ENCODE data around the gene RIN3. TPM values are rescaled to one million over a fixed set of nuclear protein-coding genes. Genes with fewer than 3 reads are reported as not detected.
"Not testable (repeated sequence)": the region's sequence is repeated elsewhere in the genome, so short reads cannot be mapped to it uniquely, and the experiment has no call there.

RIN3 gene
- total RNA-seq, 1 donor from 2014 or later = 33.0 TPM

- intact Hi-C loops (cut with micrococcal nuclease) = no loop called here
Observed at GRCh38 chr14:92527721-92528120, 14.1 kb downstream of the RIN3 start.

DNA sequence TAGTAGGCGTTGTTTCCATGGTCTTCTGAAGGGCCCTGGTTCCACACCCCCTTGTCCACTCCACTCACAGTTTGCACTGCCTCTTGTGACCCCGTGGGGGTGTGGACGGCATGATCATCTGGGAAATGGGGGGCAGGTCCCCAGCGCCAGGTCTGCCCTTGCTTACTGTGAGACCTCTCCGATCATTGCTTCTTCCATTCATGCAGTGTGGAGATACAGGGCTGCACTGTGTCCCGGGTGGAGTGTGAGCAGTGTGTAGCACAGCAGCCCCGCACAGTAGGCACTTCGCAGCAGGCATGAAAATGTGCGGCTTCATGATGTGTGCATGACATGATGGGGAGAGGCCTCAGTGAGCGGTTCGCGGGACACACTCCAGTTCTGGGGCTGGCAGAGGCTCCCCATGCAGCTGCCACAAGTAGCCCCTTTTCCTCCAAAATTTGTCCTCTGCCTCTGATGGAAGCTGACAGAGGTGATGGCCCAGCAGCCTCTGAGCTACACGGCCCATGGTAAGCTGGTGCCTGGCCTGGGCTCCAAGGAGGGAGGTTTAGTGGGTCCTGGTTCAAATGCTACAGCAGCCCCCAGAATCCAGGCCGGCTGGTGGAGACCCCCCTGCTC lies 15.0 kb downstream of the RIN3 start:
- intact Hi-C loops (cut with micrococcal nuclease) = no loop called here

- intact Hi-C loops (cut with micrococcal nuclease) = no loop called here
Observed at GRCh38 chr14:92529903-92530302, 16.3 kb downstream of the RIN3 start.

DNA sequence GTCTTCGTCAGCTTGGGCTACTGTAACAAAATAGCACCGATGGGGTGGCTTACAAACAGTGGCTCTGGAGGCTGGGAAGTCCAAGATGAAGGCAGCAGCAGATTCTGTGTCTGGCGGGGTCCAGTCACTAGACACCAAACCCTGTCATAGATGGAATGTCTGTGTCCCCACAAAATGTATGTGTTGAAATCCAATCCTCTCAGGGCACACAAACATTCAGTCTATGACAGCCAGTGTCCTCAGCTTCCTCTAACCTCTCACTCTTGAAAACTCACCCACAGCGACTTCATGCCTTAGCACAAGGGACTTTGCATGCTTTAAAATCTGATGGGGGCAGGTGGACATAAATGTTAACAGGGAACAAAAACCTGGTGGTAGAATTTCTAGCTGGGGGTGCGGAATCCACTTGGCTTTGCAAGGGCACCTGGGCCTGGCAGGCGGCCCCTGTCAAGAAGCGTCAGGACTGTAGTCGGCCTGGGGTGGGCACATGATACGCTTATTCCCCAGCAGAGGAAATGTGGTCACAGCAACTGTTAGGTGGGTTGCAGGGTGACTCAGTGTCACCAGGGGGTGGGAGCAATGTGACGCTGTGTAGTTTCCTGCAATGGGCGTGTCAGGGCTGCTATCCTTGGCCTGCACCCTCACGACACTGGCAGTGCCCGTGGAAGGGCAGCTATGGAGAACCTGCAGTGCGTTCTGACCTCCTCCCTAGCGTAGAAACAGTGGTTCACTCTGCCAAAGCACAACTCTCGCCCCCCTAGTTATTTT lies 17.7 kb downstream of the RIN3 start:
- intact Hi-C loops (cut with micrococcal nuclease) = no loop called here

- intact Hi-C loops (cut with micrococcal nuclease) = no loop called here
Observed at GRCh38 chr14:92532490-92533163, 19.0 kb downstream of the RIN3 start.

- intact Hi-C loops (cut with micrococcal nuclease) = no loop called here
Observed at GRCh38 chr14:92534932-92535643, 21.5 kb downstream of the RIN3 start.

DNA sequence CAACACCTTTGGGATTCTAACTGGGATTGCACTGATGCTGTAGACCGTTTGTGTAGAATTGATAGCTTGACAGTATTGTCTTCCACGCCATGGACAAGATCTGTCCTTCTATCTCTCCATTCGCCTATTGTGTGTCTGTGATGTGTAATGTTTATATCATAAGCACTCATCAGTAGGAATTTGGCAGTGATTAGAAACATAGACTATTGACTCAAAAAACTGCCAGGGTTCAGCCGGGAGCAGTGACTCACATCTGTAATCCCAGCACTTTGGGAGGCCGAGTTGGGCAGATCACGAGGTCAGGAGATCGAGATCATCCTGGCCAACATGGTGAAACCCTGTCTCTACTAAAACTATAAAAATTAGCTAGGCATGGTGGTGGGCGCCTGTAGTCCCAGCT lies 22.6 kb downstream of the RIN3 start:
- intact Hi-C loops (cut with micrococcal nuclease) = not testable (repeated sequence)

DNA sequence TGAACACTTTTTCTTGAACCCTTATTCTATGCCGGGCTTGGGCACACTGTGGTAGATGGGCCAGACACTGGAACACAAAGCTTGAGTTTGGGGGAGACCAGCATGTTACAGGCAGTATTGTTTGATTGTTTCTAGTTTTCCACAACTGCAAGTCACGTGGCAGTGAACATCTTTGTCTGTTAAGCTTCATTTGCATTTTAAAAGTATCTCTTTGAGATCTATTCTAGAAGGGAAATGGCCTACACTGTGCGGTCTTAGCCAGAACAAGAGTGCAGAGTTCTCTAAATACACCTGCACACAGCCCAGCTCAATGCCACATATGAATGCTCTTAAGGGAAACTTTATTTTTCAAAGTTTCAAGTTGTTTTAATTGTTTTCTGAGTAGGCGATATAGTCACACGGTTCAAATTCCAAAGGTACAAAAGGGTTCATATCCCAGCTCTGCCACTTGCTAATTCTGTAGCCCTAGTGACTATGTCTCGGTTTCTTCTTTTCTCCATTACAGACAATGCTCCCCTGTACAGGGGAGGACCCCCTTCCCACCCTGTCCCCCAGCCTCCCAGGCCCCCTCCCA lies 24.9 kb downstream of the RIN3 start:
- intact Hi-C loops (cut with micrococcal nuclease) = no loop called here

- intact Hi-C loops (cut with micrococcal nuclease) = no loop called here
Observed at GRCh38 chr14:92539419-92539818, 25.8 kb downstream of the RIN3 start.

DNA sequence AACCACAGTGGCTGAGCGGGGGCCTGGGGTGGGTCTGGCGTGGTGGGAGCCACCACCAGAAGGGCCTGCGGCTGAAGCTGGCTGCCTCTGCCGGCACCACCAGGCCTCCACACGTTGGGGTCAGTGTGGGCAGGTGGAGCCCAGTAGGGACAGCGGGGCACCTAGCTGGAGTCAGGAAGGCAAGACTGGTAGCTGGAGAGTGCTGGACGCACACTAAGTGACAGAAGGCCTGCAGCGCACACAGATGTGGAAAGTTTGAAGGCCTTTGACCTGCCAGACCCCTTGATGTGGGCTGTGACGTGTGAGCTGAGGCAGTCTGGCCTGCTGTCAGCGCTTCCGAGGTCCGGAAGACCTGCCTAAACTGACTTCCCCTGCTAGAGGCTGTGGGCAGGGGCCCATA lies 26.3 kb downstream of the RIN3 start:
- intact Hi-C loops (cut with micrococcal nuclease) = no loop called here

- intact Hi-C loops (cut with micrococcal nuclease) = no loop called here
Observed at GRCh38 chr14:92540472-92541048, 27.0 kb downstream of the RIN3 start.

GRCh38 chr14:92542766-92543554 lies 29.4 kb downstream of the RIN3 start:
- intact Hi-C loops (cut with micrococcal nuclease) = no loop called here

- intact Hi-C loops (cut with micrococcal nuclease) = no loop called here
Observed at GRCh38 chr14:92544051-92544720, 30.6 kb downstream of the RIN3 start.

- intact Hi-C loops (cut with micrococcal nuclease) = loop anchor here (5.0 kb wide), 1 partner anchor 56 kb away; no protein-coding TSS in a partner anchor
Observed at GRCh38 chr14:92546347-92547053, 32.9 kb downstream of the RIN3 start.

DNA sequence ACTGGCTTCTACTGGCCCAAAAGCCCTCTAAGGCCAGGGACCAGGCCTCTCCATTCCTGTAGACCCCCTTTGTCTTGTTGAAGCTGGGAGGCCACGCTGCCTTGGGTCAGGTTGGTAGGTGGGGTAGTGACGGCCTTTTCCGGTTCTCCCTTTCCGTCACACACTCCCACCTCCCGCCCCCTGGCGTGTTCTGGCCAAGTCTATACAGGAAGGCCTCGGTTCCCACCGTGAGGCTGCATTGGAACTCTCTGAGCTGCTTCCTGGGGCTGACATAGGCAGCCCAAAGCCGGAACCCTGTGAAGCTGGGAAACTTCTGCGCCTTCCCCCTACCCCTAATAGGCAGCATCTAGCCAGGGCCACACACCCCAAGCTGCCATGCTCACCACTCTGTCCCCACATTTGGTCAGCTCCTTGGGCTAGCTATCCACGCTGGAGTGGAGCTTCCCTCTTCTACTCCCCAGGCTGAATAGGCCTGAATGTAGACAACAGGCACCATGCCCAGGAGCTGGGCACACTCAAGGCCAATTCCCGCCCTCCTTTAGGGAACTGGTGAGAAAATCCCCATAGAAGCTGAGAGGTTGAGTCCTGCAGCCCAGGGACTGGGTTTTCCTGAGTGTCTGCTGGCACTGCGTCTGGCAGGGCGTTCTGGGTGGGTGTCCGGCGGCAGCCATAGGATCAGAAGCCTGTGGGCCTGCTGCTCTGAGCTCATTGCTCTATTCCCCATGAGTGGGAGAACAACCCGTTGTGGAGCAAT lies 35.7 kb downstream of the RIN3 start:
- intact Hi-C loops (cut with micrococcal nuclease) = loop anchor here (2.0 to 5.0 kb wide), 2 partner anchors 14 to 53 kb away; no protein-coding TSS in a partner anchor

DNA sequence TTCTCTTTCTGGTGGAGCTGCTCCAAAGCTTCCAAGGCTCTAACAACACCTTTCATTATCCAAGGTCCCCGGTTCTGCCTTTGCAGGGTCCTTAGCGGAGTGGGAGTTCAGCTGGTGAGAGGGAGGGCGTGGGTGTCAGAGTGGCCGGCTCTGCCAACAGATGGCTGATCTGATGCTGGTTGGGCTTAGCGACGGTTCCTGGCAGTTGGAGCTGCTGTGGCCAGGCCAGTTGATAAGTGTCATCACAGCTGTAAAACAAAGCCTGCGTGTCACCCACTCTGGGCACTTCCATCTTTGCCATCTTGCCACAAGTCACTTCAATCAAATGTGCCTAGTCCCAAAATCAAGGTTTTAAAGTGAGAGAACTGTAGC lies 36.3 kb downstream of the RIN3 start:
- intact Hi-C loops (cut with micrococcal nuclease) = loop anchor here (2.0 to 5.0 kb wide), 3 partner anchors 13 to 52 kb away; no protein-coding TSS in a partner anchor

GRCh38 chr14:92551044-92551841 lies 37.7 kb downstream of the RIN3 start:
- intact Hi-C loops (cut with micrococcal nuclease) = loop anchor here (2.0 kb wide), 1 partner anchor 36 kb away; no protein-coding TSS in a partner anchor
